HG03432 (cell line): ENCODE measurements around the gene AADACL2.

Experiments used
- ATAC-seq: cut with Tn5 transposase; IDR thresholded peaks from one replicate; pipeline ENCODE4 v1.9.1; 2021; ENCODE audit warnings: mild to moderate bottlenecking, moderate library complexity; ENCODE audit not compliant: unreplicated experiment

The AADACL2 gene

DNA sequence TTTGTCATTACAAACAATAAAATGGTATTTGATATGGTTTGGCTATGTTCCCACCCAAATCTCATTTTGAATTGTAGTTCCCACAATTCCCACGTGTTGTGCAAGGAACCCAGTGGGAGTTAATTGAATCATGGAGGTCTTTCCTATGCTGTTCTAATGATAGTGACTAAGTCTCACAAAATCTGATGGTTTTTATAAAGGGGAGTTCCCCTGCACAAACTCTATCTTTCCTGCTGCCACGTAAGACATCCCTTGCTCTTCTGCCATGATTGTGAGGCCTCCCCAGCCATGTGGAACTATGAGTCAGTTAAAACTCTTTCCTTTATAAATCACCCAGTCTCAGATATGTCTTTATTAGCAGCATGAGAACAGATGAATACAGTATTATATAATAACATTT, 64.7 kb downstream of the AADACL2 start:
- no peak for ATAC-seq

DNA sequence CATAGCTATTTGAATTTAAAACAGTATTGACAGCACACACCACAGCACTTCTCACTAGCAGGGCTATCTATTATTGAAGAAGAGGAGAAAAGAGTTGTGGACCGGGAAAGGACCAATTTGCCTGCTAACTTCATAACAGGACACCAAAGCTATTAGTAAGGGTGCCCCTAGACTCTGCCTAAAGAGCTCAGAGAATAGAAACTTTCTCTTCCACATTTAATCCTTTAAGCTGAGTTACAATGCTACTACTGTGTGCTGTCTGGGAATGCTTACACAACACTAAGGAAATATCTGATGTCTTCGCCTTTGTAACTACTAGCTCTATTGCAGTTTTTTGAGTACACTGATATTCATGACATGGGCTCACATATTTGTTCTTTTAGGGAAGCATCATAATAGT, 66.7 kb downstream of the AADACL2 start:
- ATAC-seq: no peak

DNA sequence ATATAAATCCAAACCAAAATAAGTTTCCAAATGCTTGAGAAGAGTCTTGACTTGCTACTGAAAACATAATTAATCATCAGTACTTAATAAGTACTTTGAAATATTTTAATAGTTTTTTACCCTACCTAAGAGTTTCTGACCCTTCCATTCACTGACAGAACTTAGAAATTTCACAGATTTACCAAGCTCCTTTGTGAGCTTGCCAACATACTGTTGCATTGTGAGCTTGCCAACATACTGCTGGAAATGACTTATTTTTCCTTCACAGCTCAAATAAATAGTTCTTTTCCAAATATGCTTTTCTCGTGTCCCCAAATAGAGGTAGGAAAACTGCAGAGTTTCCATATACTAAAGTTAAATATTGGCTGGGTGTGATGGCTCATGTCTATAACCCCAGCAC, 70.5 kb downstream of the AADACL2 start:
- no peak for ATAC-seq

DNA sequence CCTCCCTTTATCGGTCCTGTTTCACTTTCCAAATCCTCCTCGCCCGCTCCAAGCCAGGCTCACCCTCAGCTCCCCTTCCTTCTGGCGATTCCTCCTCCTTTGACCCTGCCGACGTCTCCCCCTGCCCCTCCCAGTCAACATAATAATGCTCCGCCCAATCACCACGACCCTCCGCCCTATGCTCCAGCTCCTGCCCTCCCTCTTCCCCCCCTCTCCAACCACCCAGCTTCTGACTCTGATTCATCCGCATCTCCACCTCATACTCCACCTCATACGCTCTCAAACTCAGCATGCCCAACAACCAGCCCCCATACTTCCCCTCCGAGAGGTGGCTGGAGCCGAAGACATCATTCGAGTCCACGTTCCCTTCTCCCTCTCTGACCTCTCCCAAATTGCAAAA, 73.1 kb downstream of the AADACL2 start:
- no peak for ATAC-seq
